HG02623 (cell line): ENCODE data around the gene KRT2.

Source experiments
- ATAC-seq: cut with Tn5 transposase; IDR thresholded peaks from one replicate; pipeline ENCODE4 v1.9.1; 2021; ENCODE audit warnings: moderate library complexity; ENCODE audit not compliant: unreplicated experiment

The KRT2 gene

DNA sequence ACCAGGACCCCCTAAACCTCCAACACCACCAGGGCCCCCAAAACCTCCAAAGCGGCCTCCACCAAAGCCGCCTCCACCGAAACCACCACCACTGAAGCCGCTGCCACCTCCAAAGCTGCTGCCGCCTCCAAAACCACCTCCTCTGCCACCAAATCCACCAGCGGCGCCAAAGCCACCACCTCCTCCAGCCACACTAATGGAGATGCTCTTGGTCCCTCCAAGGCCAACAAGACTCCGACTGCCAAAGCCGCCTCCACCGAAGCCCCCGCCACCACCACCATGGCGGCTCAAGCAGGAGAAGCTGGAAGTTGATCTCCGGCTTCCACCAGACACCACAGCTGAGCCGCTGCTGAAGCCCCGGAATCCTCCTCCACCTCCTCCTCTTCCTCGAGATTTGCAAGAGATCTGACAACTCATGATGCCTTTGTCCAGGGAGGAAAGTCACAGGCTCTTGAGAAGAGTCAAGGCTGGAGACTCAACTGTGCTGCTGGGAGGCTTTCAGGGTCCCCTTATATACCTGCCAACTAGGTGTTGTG lies at the start of gene KRT2:
Gene KRT2 (minus strand): TSS at position 486 of the 536 bp plus-strand sequence. CDS start 69 bp downstream, at position 417.
- ATAC-seq = no peak

- no peak for ATAC-seq
Observed at GRCh38 chr12:52701281-52701680, 49.3 kb upstream of the KRT2 start.

GRCh38 chr12:52699960-52700359 lies 47.9 kb upstream of the KRT2 start:
- no peak for ATAC-seq

DNA sequence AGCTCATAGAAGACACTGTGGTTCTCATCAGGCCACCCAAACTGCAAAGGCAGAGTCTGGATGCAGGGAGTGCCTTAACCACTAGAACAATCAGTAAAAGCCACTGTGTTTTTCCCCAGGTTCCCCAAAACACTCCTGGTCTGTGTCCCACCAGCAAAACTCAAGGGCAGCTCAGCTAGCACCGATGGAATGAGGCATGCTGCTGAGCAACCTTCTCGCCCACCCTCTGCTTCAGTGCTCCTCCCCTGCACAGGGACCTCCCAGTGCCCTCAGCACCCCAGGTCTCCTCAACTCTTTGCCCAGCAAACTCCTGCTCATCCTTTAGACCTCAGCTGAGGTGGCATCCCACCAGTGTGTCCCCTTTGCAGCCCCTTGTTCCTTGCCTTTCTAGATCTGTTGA lies 47.4 kb upstream of the KRT2 start:
- no peak for ATAC-seq

GRCh38 chr12:52698651-52699340 lies 46.8 kb upstream of the KRT2 start:
- no peak for ATAC-seq

DNA sequence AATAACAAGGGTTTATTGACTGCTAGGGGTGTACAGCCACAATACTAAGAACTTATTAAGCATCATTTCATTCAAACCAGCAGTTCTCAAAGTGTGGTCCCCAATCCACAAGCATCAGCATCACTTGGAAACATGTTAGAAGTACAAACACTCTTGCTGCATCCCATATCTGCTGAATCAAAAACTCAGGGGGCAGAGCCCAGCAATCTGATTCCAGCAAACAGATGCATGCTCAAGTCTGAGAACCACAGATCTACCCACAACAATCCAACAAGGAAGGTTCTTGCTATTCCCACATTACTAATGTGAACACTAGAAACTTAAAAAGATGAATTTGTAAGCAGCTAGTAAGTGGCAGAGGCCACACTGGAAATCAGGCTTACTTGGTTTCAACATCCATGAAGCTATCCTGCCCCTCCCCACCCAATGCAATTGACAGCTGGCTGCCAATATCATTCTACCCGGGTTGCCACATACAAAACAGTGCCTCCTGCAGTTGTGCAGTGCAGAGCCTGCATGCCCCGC lies 45.1 kb upstream of the KRT2 start:
- ATAC-seq = no peak

- no peak for ATAC-seq
Observed at GRCh38 chr12:52696588-52696987, 44.6 kb upstream of the KRT2 start.

- no peak for ATAC-seq
Observed at GRCh38 chr12:52695039-52695438, 43.0 kb upstream of the KRT2 start.

GRCh38 chr12:52694151-52694550 lies 42.1 kb upstream of the KRT2 start:
- ATAC-seq = no peak

GRCh38 chr12:52693261-52693660 lies 41.2 kb upstream of the KRT2 start:
- ATAC-seq = no peak

- no peak for ATAC-seq
Observed at GRCh38 chr12:52692254-52692653, 40.2 kb upstream of the KRT2 start.

- no peak for ATAC-seq
Observed at GRCh38 chr12:52691841-52692150, 39.8 kb upstream of the KRT2 start.

GRCh38 chr12:52691076-52691840 lies 39.2 kb upstream of the KRT2 start:
- ATAC-seq = no peak

GRCh38 chr12:52690351-52691075 lies 38.5 kb upstream of the KRT2 start:
- no peak for ATAC-seq

DNA sequence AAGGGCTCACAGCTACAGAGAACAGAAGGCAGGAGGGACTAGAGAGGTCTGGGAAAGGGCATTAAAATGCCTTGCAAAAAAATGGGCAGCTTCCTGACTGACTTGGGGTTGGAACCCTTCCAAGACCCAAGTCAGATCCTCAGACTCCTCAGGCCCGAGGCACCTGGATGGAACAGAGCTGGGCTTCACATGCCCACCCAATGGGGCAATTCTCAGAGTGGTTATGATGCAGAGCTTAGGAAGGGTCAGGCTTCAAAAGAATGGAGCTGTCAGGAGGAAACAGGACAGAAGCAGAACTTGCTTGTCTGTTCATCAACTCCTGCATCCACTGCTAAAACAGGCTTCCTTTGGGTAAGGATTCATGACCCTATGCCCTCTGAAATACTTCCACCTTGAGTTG lies 37.9 kb upstream of the KRT2 start:
- ATAC-seq = no peak

GRCh38 chr12:52689239-52689638 lies 37.2 kb upstream of the KRT2 start:
- ATAC-seq = no peak

- ATAC-seq = no peak
Observed at GRCh38 chr12:52688481-52688880, 36.5 kb upstream of the KRT2 start.

- ATAC-seq = no peak
Observed at GRCh38 chr12:52687497-52688385, 35.7 kb upstream of the KRT2 start.

GRCh38 chr12:52686756-52687487 lies 34.9 kb upstream of the KRT2 start:
- no peak for ATAC-seq

DNA sequence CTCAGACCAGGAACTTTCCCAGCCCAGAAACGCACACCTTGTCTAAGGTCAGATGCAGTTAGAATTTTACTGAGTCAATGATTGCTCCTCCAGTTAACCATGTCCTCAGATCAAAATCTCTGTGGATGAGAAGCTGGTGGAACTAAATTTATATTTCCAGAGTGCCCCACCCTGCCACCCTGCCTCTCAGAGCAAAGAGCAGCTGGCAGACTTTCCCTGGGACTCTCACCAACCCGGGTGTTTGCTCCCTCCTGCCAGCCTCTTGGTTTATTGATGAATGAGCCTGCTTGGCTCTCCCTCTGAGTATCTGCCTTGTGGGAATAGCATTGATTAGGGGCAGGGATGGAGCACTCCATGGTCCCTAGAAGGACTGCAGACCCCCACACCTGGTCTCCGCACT lies 34.1 kb upstream of the KRT2 start:
- no peak for ATAC-seq
